ENCODE results near the gene SERINC2. TPM values are rescaled to one million over a fixed set of nuclear protein-coding genes. Genes with fewer than 3 reads are reported as not detected.

The SERINC2 gene
- total and polyA plus RNA-seq, 10 of the 15 experiments (the other 5 are each of a cell fraction or from before 2014, with no cell fraction given), result 0.02 to 9.4 (median 0.50) TPM

GRCh38 chr1:31423418-31423947, 10.5 kb downstream of the SERINC2 start (continued):
- no peak for TF ChIP-seq ZBTB11 (CRISPR knock-in tag; IDR thresholded peaks at IDR 0.05)
- TF ChIP-seq MAX (IDR thresholded peaks at IDR 0.05; ENCODE audit: low read depth, low read length), result peak; percentile 53; the same call in 1 of the 2 replicates
- TF ChIP-seq ZSCAN29 (IDR thresholded peaks at IDR 0.05), result peak; percentile 97
- no peak for TF ChIP-seq SP1 (IDR thresholded peaks at IDR 0.05; ENCODE audit: low read depth, low read length)
- TF ChIP-seq PKNOX1 (IDR thresholded peaks at IDR 0.05), result peak; percentile 86
- no peak for TF ChIP-seq HSF1 (IDR thresholded peaks at IDR 0.05; ENCODE audit: low read depth, low read length)
- TF ChIP-seq SPI1 (IDR thresholded peaks at IDR 0.05; ENCODE audit: borderline replicate concordance, insufficient read depth, low read depth, low read length), result no peak
- TF ChIP-seq STAT1 (conservative IDR thresholded peaks at IDR 0.05), result no peak
- TF ChIP-seq NR2F1 (conservative IDR thresholded peaks at IDR 0.05), result peak; percentile 92
- TF ChIP-seq E4F1 (IDR thresholded peaks at IDR 0.05; ENCODE audit: borderline replicate concordance, partially characterized antibody), result no peak
- TF ChIP-seq JUND (IDR thresholded peaks at IDR 0.05; ENCODE audit: low read depth, low read length), result no peak
- no peak for TF ChIP-seq PML (IDR thresholded peaks at IDR 0.05; ENCODE audit: low read length)
- no peak for TF ChIP-seq GABPA (IDR thresholded peaks at IDR 0.05; ENCODE audit: low read depth)
